SK-N-SH (cell line): Measurements from ENCODE around the gene DTNBP1. TPM values are rescaled to one million over a fixed set of nuclear protein-coding genes. Genes with fewer than 3 reads are reported as not detected.

Source experiments
- CTCF ChIA-PET: fragments of 300-600, 350-600 bp; formaldehyde crosslinking; extraction: SDS; loops from one replicate; lab custom pipeline; 2021; lab: Yijun Ruan, JAX
- POLR2A ChIA-PET: fragments of 350-600 bp; sonication (Branson Sonifier 250); formaldehyde crosslinking; extraction: SDS; loops from one replicate; lab custom pipeline; 2020; ENCODE audit warnings: antibody characterized with exemption, inconsistent platforms; lab: Yijun Ruan, JAX
- DNase-seq: peaks from one replicate; pipeline ENCODE4 v3.0.0; 2012
- H2AFZ ChIP-seq: fragments of 200-600 bp; sonication (generic); 2 replicates; pipeline ENCODE4 v1.8.1; 2016; ENCODE audit warnings: antibody characterized with exemption, mild to moderate bottlenecking, low read depth
- H3F3A ChIP-seq: fragments of 200-600 bp; sonication (generic); replicated peaks from 2 replicates; pipeline ENCODE3; 2016; ENCODE audit warnings: antibody characterized with exemption, mild to moderate bottlenecking; ENCODE audit not compliant: insufficient read depth
- H3K27ac ChIP-seq, 2 experiments: fragments of 200-500 bp in 1 of 2; fragments of 200-600 bp in 1 of 2; sonication (Bioruptor generic) in 1 of 2; sonication (generic), shearing (Covaris generic) in 1 of 2; 2 replicates each; pipeline versions ENCODE4 v1.5.1 to v1.6.1; 2014 to 2016; ENCODE audit warnings: low read depth in 2 of 2, inconsistent platforms in 1 of 2, low read length in 1 of 2, mild to moderate bottlenecking in 1 of 2, mixed read lengths in 1 of 2
- H3K27me3 ChIP-seq: fragments of 200-600 bp; sonication (generic), shearing (Covaris generic); 2 replicates; pipeline ENCODE4 v1.6.1; 2016; ENCODE audit warnings: mixed run types; ENCODE audit not compliant: insufficient read depth
- H3K36me3 ChIP-seq, 2 experiments: fragments of 200-500 bp in 1 of 2; fragments of 200-600 bp in 1 of 2; sonication (Bioruptor generic) in 1 of 2; sonication (generic) in 1 of 2; replicated peaks in 1 of 2; 2 replicates each; pipeline versions ENCODE3 to v1.5.1; 2014 to 2016; ENCODE audit warnings: low read length in 1 of 2, mild to moderate bottlenecking in 1 of 2; ENCODE audit not compliant: insufficient read depth in 2 of 2, control insufficient read depth in 1 of 2
- H3K4me1 ChIP-seq, 2 experiments: fragments of 200-500 bp in 1 of 2; fragments of 200-600 bp in 1 of 2; sonication (Bioruptor generic) in 1 of 2; sonication (generic), shearing (Covaris generic) in 1 of 2; 2 replicates each; pipeline versions ENCODE4 v1.5.1 to v1.6.1; 2014 to 2016; ENCODE audit warnings: low read depth in 1 of 2, low read length in 1 of 2, mixed run types in 1 of 2; ENCODE audit not compliant: insufficient read depth in 2 of 2, control insufficient read depth in 1 of 2
- H3K4me2 ChIP-seq: fragments of 200-600 bp; sonication (generic), shearing (Covaris generic); 2 replicates; pipeline ENCODE4 v1.6.1; 2017; ENCODE audit warnings: mixed run types
- H3K4me3 ChIP-seq, 2 experiments: fragments of 200-500 bp in 1 of 2; fragments of 200-600 bp in 1 of 2; sonication (Bioruptor generic) in 1 of 2; sonication (generic), shearing (Covaris generic) in 1 of 2; 2 replicates each; pipeline versions ENCODE4 v1.5.1 to v1.8.1; 2014 to 2016; ENCODE audit warnings: low read depth in 2 of 2, inconsistent platforms in 1 of 2, low read length in 1 of 2, mild to moderate bottlenecking in 1 of 2, mixed read lengths in 1 of 2, moderate library complexity in 1 of 2
- H3K79me2 ChIP-seq: fragments of 200-600 bp; sonication (generic); 2 replicates; pipeline ENCODE4 v1.8.1; 2017; ENCODE audit warnings: mild to moderate bottlenecking; ENCODE audit not compliant: insufficient read depth
- H3K9ac ChIP-seq: fragments of 200-600 bp; sonication (generic); 2 replicates; pipeline ENCODE4 v1.6.1; 2017; ENCODE audit warnings: mixed run types
- H3K9me2 ChIP-seq: fragments of 200-600 bp; sonication (generic); 2 replicates; pipeline ENCODE4 v1.6.1; 2017; ENCODE audit warnings: mixed run types
- H3K9me3 ChIP-seq: fragments of 200-600 bp; sonication (generic); 2 replicates; pipeline ENCODE4 v1.6.1; 2017; ENCODE audit warnings: mixed run types, mild to moderate bottlenecking, moderate library complexity
- H4K20me1 ChIP-seq: fragments of 200-600 bp; sonication (generic); 2 replicates; pipeline ENCODE4 v1.6.1; 2017; ENCODE audit warnings: mild to moderate bottlenecking, mixed run types; ENCODE audit not compliant: insufficient read depth
- CHD2 ChIP-seq: fragments of 150-350 bp; IDR thresholded peaks from 2 replicates; pipeline ENCODE4 v1.6.1; 2018; ENCODE audit warnings: low read length; ENCODE audit not compliant: partially characterized antibody
- ELF1 ChIP-seq: IDR thresholded peaks from 2 replicates; pipeline ENCODE4 v1.4.0; 2012
- EP300 ChIP-seq, 2 experiments: IDR thresholded peaks; 2 replicates each; pipeline versions ENCODE4 v1.4.0 to v1.6.1; 2012; ENCODE audit warnings: borderline replicate concordance in 1 of 2, low read depth in 1 of 2, low read length in 1 of 2
- EZH2phosphoT487 ChIP-seq: fragments of 200-600 bp; sonication (generic); IDR thresholded peaks from 2 replicates; pipeline ENCODE4 v1.6.1; 2017; ENCODE audit warnings: low read depth, mixed run types, mild to moderate bottlenecking, antibody characterized with exemption, moderate library complexity, borderline replicate concordance
- FOSL2 ChIP-seq: IDR thresholded peaks from 2 replicates; pipeline ENCODE4 v1.4.0; 2012; ENCODE audit warnings: low read depth, mild to moderate bottlenecking, moderate library complexity, borderline replicate concordance
- GATA2 ChIP-seq: sonication (generic); formaldehyde crosslinking; IDR thresholded peaks from 2 replicates; pipeline ENCODE4 v1.5.0; 2020; ENCODE audit warnings: mild to moderate bottlenecking, missing genetic modification reagents
- IRF3 ChIP-seq: fragments of 150-350 bp; IDR thresholded peaks from 2 replicates; pipeline ENCODE4 v1.6.1; 2016; ENCODE audit warnings: mild to moderate bottlenecking, low read depth, low read length
- JUND ChIP-seq: IDR thresholded peaks from 2 replicates; pipeline ENCODE4 v1.4.0; 2012
- MEF2A ChIP-seq: IDR thresholded peaks from 2 replicates; pipeline ENCODE4 v1.4.0; 2012; ENCODE audit warnings: low read depth, borderline replicate concordance
- MXI1 ChIP-seq: IDR thresholded peaks from 2 replicates; pipeline ENCODE4 v1.6.1; 2012; ENCODE audit warnings: mild to moderate bottlenecking, low read depth, low read length, improper control_type of control experiment
- RAD21 ChIP-seq: IDR thresholded peaks from 2 replicates; pipeline ENCODE4 v1.6.1; 2012; ENCODE audit warnings: mild to moderate bottlenecking, low read length
- RCOR1 ChIP-seq: fragments of 150-350 bp; IDR thresholded peaks from 2 replicates; pipeline ENCODE4 v1.6.1; 2017; ENCODE audit warnings: antibody characterized with exemption, low read length
- RFX5 ChIP-seq: IDR thresholded peaks from 2 replicates; pipeline ENCODE4 v1.6.1; 2012; ENCODE audit warnings: mild to moderate bottlenecking, improper control_type of control experiment, low read length
- RXRA ChIP-seq: IDR thresholded peaks from 2 replicates; pipeline ENCODE4 v1.4.0; 2012; ENCODE audit warnings: low read depth, mild to moderate bottlenecking, borderline replicate concordance
- SMC3 ChIP-seq: IDR thresholded peaks from 2 replicates; pipeline ENCODE4 v1.6.1; 2012; ENCODE audit warnings: low read depth, low read length, improper control_type of control experiment
- TCF12 ChIP-seq: IDR thresholded peaks from 2 replicates; pipeline ENCODE4 v1.4.0; 2012
- TEAD4 ChIP-seq: IDR thresholded peaks from 2 replicates; pipeline ENCODE4 v1.4.0; 2012; ENCODE audit warnings: mild to moderate bottlenecking, borderline replicate concordance; ENCODE audit not compliant: insufficient read depth
- YY1 ChIP-seq: IDR thresholded peaks from 2 replicates; pipeline ENCODE4 v1.4.0; 2012; ENCODE audit warnings: low read depth, mild to moderate bottlenecking
- WGBS: methylation state at CpG from one replicate; pipeline ENCODE4 v1.1.6; 2017; ENCODE audit warnings: low lambda C conversion rate; 5-methylcytosine and 5-hydroxymethylcytosine counted together
- polyA plus RNA-seq, 3 experiments: library from polyadenylated mRNA; depleted of rRNA; stranded (reverse); fragments of >200 nt; gene quantifications; 2 replicates each; pipeline ENCODE4 v1.2.3, GENCODE V29; 2012
- TF ChIP-seq, protein P1 (sequence below): fragments of 200-600 bp; sonication (generic); IDR thresholded peaks from 2 replicates; pipeline ENCODE4 v1.6.1; 2017; ENCODE audit warnings: antibody characterized with exemption, mild to moderate bottlenecking, moderate library complexity
- TF ChIP-seq, protein P2 (sequence below): IDR thresholded peaks from 2 replicates; pipeline ENCODE4 v1.4.0; 2012; ENCODE audit warnings: low read depth, borderline replicate concordance

The DTNBP1 gene
- polyA plus RNA-seq, 1 of the 3 experiments (the other 2 are of a cell fraction) = 19.7 TPM

GRCh38 chr6:15491986-15492269 lies 170.9 kb downstream of the DTNBP1 start:
- POLR2A ChIA-PET = no interaction called here
- H3K4me3 ChIP-seq = no peak overlapping the region
- no peak overlapping the region for H3K27ac ChIP-seq
- no peak overlapping the region for H3K9ac ChIP-seq
- TF ChIP-seq RXRA (no peak), EP300 (IDR thresholded peaks at IDR 0.05; ENCODE audit: borderline replicate concordance in 1 of 2, low read depth in 1 of 2, low read length in 1 of 2) (no peak), IRF3 (no peak), CHD2 (no peak), MXI1 (no peak), RCOR1 (no peak), FOSL2 (no peak), EZH2phosphoT487 (no peak), RAD21 (no peak), JUND (no peak), TEAD4 (no peak), TCF12 (no peak), GATA2 (CRISPR knock-in tag) (no peak), ELF1 (no peak), SMC3 (no peak), RFX5 (no peak), MEF2A (no peak), YY1 (no peak)
- TF ChIP-seq, protein P1, sequence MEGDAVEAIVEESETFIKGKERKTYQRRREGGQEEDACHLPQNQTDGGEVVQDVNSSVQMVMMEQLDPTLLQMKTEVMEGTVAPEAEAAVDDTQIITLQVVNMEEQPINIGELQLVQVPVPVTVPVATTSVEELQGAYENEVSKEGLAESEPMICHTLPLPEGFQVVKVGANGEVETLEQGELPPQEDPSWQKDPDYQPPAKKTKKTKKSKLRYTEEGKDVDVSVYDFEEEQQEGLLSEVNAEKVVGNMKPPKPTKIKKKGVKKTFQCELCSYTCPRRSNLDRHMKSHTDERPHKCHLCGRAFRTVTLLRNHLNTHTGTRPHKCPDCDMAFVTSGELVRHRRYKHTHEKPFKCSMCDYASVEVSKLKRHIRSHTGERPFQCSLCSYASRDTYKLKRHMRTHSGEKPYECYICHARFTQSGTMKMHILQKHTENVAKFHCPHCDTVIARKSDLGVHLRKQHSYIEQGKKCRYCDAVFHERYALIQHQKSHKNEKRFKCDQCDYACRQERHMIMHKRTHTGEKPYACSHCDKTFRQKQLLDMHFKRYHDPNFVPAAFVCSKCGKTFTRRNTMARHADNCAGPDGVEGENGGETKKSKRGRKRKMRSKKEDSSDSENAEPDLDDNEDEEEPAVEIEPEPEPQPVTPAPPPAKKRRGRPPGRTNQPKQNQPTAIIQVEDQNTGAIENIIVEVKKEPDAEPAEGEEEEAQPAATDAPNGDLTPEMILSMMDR = no peak
- TF ChIP-seq, protein P2, sequence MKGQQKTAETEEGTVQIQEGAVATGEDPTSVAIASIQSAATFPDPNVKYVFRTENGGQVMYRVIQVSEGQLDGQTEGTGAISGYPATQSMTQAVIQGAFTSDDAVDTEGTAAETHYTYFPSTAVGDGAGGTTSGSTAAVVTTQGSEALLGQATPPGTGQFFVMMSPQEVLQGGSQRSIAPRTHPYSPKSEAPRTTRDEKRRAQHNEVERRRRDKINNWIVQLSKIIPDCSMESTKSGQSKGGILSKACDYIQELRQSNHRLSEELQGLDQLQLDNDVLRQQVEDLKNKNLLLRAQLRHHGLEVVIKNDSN = no peak
- TF ChIP-seq, all 33 proteins: peak for 0
- peaks cover 2% of the 10 kb centered on the region; the same call in 1 of the 2 replicates for H4K20me1 ChIP-seq
- peaks cover 0 to 13% of the 10 kb centered on the region in 2 experiments for H3K36me3 ChIP-seq
- H3K9me2 ChIP-seq = no peaks in the 10 kb centered on the region
- CTCF ChIA-PET = interaction anchor here (0.8 to 2.2 kb wide), 9 partner anchors 9 to 1255 kb away, joined by 3 to 11 read pairs (median 5); no protein-coding TSS in a partner anchor
- peaks cover 3 to 19% of the 10 kb centered on the region in 2 experiments; a peak in 2 of 4 replicates for H3K4me1 ChIP-seq
- no peak for DNase-seq
- no peaks in the 10 kb centered on the region for H3K9me3 ChIP-seq
- no peak overlapping the region for H2AFZ ChIP-seq
- H3K79me2 ChIP-seq = no peaks in the 10 kb centered on the region
- WGBS = 78% methylated on average over 5 of the region's 5 CpGs
- no peak overlapping the region for H3K4me2 ChIP-seq
- H3K27me3 ChIP-seq = no peaks in the 10 kb centered on the region
- no peaks in the 10 kb centered on the region for H3F3A ChIP-seq
